Kidney (tissue), 14 donors: ENCODE measurements around the gene SUPT5H. TPM values are rescaled to one million over a fixed set of nuclear protein-coding genes. Genes with fewer than 3 reads are reported as not detected.

ENCODE experiments used
- DNase-seq, 5 donors: peaks; one replicate each; pipeline ENCODE4 v3.0.0-alpha.2; 2013 to 2020
- FAIRE-seq: peaks from 2 replicates; lab custom pipeline; 2012; peaks lifted over from hg19 to GRCh38; lab: Jason Lieb, UNC
- H3K27ac ChIP-seq, 2 donors: one replicate each; pipeline ENCODE4 v1.7.0; 2013; ENCODE audit warnings: low read depth in 2 of 2, low read length in 2 of 2, inconsistent platforms in 1 of 2
- H3K27me3 ChIP-seq: one replicate; pipeline ENCODE4 v1.7.1; 2013; ENCODE audit warnings: low read length, inconsistent platforms; ENCODE audit not compliant: control insufficient read depth, insufficient read depth
- H3K36me3 ChIP-seq, 3 donors: one replicate each; pipeline versions ENCODE4 v1.7.0 to v1.7.1; 2013; ENCODE audit warnings: low read length in 3 of 3, control low read depth in 1 of 3, inconsistent platforms in 1 of 3; ENCODE audit not compliant: insufficient read depth in 3 of 3, control insufficient read depth in 2 of 3
- H3K4me1 ChIP-seq, 3 donors: one replicate each; pipeline versions ENCODE4 v1.7.0 to v1.7.1; 2013; ENCODE audit warnings: low read length in 3 of 3, inconsistent platforms in 1 of 3, low read depth in 1 of 3; ENCODE audit not compliant: control insufficient read depth in 2 of 3, insufficient read depth in 2 of 3
- H3K4me3 ChIP-seq, 3 donors: one replicate each; pipeline versions ENCODE4 v1.7.0 to v1.8.1; 2013; ENCODE audit warnings: low read length in 3 of 3, control low read depth in 1 of 3, inconsistent platforms in 1 of 3
- H3K9ac ChIP-seq, 3 donors: one replicate each; pipeline versions ENCODE4 v1.7.0 to v1.7.1; 2013; ENCODE audit warnings: low read length in 3 of 3, control low read depth in 1 of 3, inconsistent platforms in 1 of 3
- H3K9me3 ChIP-seq, 3 donors: one replicate each; pipeline versions ENCODE4 v1.7.0 to v1.7.1; 2013; ENCODE audit warnings: low read length in 3 of 3, control low read depth in 1 of 3, inconsistent platforms in 1 of 3; ENCODE audit not compliant: control insufficient read depth in 2 of 3, insufficient read depth in 1 of 3
- intact Hi-C: fragments of 100-400 bp; cut with DNase I; formaldehyde crosslinking; loops from one replicate; pipeline ENCODE4 v1.11.1; 2022
- polyA plus RNA-seq: library from polyadenylated mRNA; stranded (reverse); fragments of 350-450 nt; fragmentation: Illumina TruSeq; extraction: RNeasy Lipid Tissue Mini Kit (QIAGEN cat#74804); gene quantifications from one replicate; pipeline ENCODE4 v1.2.3, GENCODE V29; 2014; ENCODE audit warnings: low read depth, low replicate concordance; ENCODE audit not compliant: insufficient read depth
- total RNA-seq: library from RNA; stranded (reverse); fragmentation: NEBNext Ultra II Directional; extraction: Animal tissue kit (Norgen Biotek cat#: 25700); gene quantifications from one replicate; pipeline ENCODE4 v1.2.1, GENCODE V29; 2021
- TF ChIP-seq, protein P1 (sequence below): IDR thresholded peaks from 3 replicates; pipeline ENCODE4 v1.5.1; 2012; ENCODE audit warnings: mild to moderate bottlenecking, moderate library complexity, borderline replicate concordance; ENCODE audit not compliant: insufficient read depth; ENCODE audit errors: extremely low read depth
- donor health status: control.
- donor health status: control.
- donor health status: control.
- donor health status: control.
- donor health status: control.
- donor health status: DM: yes; HTN: yes; CAD: no.
- donor health status: Normal renal cell carcinoma (clear cell type).

Gene SUPT5H
- total and polyA plus RNA-seq, 2 donors from 2014 or later = 106 to 123 TPM

DNA sequence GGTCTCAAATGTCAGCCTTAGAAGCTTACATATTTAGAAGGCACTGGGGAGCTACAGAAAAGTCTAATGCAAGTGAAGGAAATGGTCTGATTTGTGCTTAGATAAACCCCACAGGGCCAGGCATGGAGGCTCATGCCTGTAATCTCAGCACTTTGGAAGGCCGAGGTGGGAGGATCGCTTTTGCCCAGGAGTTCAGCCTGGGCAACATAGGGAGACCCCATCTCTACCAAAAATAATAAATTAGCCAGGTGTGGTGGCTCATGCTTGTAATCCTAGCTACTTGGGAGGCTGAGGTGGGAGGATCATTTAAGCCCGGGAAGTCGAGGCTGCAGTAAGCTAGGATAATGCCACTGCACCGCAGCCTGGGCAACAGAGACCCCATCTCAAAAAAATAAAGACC, 50.7 kb downstream of the SUPT5H start:
- Histone ChIP-seq H3K36me3 (peaks cover 0 to 2% (median 0%) of the 10 kb centered on the region in 3 donors), H3K4me3 (no peak overlapping the region), H3K4me1 (peaks cover 0 to 4% (median 3%) of the 10 kb centered on the region in 3 donors), H3K9ac (no peak overlapping the region), H3K27ac (no peak overlapping the region), H3K27me3 (peaks cover 21% of the 10 kb centered on the region), H3K9me3 (no peaks in the 10 kb centered on the region)
- intact Hi-C loops = no loop called here
- DNase-seq (no peak), FAIRE-seq (no peak)
- TF ChIP-seq, protein P1, sequence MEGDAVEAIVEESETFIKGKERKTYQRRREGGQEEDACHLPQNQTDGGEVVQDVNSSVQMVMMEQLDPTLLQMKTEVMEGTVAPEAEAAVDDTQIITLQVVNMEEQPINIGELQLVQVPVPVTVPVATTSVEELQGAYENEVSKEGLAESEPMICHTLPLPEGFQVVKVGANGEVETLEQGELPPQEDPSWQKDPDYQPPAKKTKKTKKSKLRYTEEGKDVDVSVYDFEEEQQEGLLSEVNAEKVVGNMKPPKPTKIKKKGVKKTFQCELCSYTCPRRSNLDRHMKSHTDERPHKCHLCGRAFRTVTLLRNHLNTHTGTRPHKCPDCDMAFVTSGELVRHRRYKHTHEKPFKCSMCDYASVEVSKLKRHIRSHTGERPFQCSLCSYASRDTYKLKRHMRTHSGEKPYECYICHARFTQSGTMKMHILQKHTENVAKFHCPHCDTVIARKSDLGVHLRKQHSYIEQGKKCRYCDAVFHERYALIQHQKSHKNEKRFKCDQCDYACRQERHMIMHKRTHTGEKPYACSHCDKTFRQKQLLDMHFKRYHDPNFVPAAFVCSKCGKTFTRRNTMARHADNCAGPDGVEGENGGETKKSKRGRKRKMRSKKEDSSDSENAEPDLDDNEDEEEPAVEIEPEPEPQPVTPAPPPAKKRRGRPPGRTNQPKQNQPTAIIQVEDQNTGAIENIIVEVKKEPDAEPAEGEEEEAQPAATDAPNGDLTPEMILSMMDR = no peak

DNA sequence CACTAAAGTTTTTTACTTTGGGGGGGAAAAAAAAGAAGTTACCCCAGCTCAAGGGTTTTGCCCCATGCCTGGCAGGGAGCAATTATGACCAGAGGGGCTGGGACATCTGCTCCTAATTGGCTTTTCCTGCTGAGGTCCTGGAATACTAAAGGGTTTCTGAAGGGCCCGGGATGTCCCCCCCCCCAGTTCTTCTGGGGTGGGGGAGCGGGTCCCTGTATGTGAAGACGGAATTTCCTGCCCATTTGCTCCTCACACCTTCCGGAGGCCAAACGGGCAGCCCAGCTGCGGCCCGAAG, 52.3 kb downstream of the SUPT5H start:
- intact Hi-C loops = no loop called here
- peaks cover 0 to 4% (median 3%) of the 10 kb centered on the region in 3 donors for H3K4me1 ChIP-seq
- H3K27me3 ChIP-seq = peaks cover 21% of the 10 kb centered on the region

DNA sequence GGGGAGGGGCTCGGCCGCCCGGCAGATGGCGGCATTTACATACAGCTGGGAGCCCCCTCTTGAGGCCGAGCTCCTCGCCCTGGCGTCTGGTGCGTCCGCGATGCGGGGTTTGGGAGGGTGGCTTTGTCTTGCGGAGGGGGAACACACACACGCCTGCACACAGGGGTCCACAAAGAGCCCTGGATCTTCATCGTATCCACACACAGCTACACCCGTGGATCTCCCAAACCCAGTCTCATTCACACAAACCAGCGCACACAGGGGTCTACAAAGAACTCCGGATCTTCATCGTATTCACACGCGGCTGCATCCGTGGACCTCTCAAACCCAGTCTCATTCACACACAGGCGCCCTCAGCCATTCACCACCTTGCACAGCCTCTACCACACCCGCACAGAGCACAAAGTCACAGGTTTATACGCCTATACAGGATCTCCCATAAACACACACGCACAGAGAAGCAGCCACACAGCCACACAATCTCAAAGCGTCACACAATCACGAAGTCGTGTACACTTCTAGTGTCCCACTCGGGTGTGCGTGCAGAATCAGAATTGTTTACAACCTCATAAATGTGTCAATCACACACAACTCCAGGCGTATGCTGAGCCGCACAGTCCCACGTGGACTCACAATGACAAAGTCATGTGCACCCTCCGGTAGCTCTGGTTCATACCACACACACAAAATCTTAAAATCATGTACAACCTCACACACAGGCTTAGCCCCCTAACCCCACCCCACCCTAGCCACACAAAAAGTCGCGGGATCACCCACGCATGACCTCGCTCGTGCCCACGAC, 52.8 kb downstream of the SUPT5H start:
- TF ChIP-seq, protein P1 = no peak
- H3K9me3 ChIP-seq = no peaks in the 10 kb centered on the region
- peaks cover 0 to 5% (median 4%) of the 10 kb centered on the region in 3 donors for H3K4me1 ChIP-seq
- FAIRE-seq = no peak
- no peak overlapping the region for H3K9ac ChIP-seq
- peak overlapping the region in 1 of 3 donors; percentile 30 for H3K4me3 ChIP-seq
- H3K27me3 ChIP-seq = peaks cover 21% of the 10 kb centered on the region
- no peak overlapping the region for H3K27ac ChIP-seq
- intact Hi-C loops = no loop called here
- H3K36me3 ChIP-seq = no peaks in the 10 kb centered on the region
- DNase-seq = peak in 4 of 5 donors; percentile 69 to 83 (median 76)

More for the DNA sequence above, 52.3 kb downstream of the SUPT5H start:
- Histone ChIP-seq H3K4me3 (no peak overlapping the region), H3K27ac (no peak overlapping the region), H3K9me3 (no peaks in the 10 kb centered on the region), H3K36me3 (no peaks in the 10 kb centered on the region), H3K9ac (no peak overlapping the region)
- DNase-seq = no peak
- TF ChIP-seq, protein P1 = no peak
- no peak for FAIRE-seq
